ENCODE results near the gene CDC34.

Gene CDC34

DNA sequence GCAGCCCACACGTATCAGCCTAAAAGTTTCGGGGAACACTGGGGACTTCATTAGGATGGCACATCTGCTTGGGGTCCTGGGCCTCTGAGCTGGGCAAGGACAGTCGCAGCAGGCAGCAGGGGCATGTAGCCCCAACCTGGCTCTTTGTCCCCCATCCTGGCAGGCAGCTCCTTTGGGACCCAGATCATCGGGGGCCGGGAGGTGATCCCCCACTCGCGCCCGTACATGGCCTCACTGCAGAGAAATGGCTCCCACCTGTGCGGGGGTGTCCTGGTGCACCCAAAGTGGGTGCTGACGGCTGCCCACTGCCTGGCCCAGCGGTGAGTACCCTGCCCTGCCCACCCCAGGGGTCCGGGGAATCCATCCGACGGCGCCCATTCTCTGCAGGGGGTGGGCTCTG lies 15.6 kb downstream of the CDC34 start:
- DNase-seq = no peak

DNA sequence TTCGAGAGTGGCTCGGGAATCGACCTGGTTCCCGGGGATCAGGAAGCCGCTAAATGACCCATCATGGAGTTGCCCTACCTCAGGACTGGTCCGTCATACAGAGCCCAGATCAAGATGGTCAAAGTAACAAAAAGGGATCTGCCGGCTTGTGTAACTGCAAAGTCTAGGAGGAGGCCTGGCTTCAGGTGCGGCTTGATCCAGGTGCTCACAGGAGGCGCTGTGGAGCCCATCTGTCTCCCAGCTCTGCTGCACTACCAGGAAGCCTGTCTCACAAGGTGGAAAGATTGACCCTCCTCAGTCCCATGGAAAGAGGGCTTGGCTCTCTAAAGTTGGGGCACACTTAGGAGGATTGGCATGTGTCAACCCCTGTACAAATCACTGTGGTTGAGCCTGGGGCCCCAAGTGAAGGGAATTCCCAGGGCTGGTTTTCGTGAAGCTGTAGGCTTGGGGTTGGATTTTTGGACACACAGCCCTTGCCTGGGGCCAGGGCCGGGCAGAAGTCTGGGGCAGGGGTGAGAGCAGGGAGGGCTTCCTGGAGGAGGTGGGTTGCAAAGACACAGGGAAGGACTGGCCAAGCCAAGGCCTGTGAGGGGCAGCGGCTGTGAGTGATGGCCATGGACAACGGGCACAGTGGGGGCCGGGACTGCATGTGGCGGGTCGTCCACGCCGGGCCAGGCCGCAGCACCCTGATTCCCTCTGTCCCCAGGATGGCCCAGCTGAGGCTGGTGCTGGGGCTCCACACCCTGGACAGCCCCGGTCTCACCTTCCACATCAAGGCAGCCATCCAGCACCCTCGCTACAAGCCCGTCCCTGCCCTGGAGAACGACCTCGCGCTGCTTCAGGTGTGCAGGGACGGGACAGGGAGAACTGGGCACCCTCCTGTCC lies 16.5 kb downstream of the CDC34 start:
- no peak for DNase-seq

DNA sequence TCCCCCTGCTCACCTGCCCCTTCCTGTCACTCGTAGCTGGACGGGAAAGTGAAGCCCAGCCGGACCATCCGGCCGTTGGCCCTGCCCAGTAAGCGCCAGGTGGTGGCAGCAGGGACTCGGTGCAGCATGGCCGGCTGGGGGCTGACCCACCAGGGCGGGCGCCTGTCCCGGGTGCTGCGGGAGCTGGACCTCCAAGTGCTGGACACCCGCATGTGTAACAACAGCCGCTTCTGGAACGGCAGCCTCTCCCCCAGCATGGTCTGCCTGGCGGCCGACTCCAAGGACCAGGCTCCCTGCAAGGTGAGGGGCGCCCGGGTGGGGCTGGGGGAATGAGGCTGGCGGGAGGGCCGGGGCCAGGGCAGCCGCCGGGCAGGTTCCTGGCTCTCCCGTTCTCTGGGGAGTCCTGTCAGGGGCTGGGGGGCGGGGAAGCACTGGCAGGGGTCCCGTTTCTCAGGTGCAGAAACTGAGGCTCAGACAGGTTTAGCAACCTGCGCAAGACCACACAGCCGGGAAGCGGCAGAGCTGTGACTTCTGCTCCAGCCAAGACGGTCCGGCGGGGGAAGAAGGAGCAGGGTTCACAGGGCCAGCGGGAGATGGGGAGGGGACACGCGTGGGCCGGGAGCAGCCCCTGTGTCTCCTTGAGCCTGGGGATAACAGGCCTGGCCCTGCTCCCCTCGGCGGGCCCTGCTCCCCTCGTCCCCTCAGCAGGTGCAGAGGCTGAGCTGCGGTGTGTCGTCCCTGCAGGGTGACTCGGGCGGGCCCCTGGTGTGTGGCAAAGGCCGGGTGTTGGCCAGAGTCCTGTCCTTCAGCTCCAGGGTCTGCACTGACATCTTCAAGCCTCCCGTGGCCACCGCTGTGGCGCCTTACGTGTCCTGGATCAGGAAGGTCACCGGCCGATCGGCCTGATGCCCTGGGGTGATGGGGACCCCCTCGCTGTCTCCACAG lies 17.6 kb downstream of the CDC34 start:
- no peak for DNase-seq

DNA sequence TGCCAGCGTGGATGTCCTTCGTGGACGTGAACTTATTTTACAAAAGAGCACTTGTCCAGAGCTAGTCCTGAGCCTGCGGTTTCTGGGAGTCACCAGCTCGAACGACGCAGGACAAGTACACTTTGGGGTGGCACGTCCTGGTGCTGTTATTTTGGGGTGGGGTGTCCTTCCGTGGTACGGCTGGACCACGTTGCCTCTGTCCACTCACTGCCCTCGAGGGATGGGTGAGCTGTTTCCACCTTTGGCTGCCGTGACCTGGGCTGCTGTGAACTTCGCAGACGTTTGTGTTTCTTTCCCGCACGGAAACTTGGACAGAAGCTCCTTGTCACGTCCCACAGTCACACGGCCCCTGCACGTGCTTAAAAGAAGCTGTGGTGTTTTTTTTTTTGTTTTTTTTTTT lies 23.3 kb downstream of the CDC34 start:
- no peak for DNase-seq

DNA sequence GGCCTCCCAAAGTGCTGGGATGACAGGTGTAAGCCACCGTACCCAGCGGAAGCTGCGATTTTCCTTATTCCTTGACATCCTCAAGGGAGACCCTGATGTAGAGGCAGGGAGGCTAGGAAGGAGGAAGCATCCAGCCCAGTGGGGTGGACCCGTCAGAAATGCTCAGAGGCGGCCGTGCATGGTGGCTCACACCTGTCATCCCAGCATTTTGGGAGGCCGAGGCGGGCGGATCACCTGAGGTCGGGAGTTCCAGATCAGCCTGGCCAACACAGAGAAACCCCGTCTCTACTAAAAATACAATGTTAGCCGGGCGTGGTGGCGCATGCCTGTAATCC lies 23.9 kb downstream of the CDC34 start:
- no peak for DNase-seq

- DNase-seq = no peak
These were observed 25.2 kb downstream of the CDC34 start for GRCh38 chr19:556611-557382.

DNA sequence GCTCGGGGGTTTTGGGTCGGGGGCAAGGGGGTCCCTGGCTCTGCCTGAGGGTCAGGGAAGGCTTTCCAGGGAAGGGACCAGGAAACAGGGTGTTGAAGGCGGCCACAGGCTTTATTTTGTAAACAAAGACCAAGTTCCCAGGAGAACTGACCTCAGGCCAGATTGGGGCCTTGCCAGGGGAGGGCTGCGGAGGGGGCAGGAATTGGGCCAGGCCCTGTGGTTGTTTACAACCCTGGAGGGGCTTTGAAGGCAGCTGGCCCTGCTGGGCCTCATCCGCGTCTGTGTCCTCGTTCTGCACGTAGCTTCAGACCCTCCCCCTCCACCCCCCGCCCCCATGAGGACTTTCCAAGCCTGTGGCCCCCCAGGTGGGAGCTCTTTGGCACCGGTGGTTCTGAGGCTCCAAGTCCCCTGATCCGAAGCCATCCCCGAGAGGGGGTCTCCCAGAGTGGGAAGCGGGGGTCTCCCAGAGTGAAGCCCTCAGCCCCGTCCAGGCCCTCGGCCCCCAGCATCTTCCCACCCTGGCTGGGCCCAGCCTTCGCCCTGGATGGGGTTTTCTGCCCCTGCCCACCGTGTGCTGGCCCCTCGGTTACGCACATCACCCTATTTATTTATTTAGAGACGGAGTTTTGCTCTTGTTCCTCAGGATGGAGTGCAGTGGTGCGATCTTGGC lies 27.3 kb downstream of the CDC34 start:
- no peak for DNase-seq

GRCh38 chr19:560121-560520 lies 28.6 kb downstream of the CDC34 start:
- DNase-seq = no peak

- DNase-seq = no peak
These were observed 34.8 kb downstream of the CDC34 start for GRCh38 chr19:566403-566802.

- no peak for DNase-seq
These were observed 35.3 kb downstream of the CDC34 start for GRCh38 chr19:566844-567243.

- DNase-seq = no peak
These were observed 35.8 kb downstream of the CDC34 start for GRCh38 chr19:567296-567900.

- no peak for DNase-seq
These were observed 38.7 kb downstream of the CDC34 start for GRCh38 chr19:570251-570686.

DNA sequence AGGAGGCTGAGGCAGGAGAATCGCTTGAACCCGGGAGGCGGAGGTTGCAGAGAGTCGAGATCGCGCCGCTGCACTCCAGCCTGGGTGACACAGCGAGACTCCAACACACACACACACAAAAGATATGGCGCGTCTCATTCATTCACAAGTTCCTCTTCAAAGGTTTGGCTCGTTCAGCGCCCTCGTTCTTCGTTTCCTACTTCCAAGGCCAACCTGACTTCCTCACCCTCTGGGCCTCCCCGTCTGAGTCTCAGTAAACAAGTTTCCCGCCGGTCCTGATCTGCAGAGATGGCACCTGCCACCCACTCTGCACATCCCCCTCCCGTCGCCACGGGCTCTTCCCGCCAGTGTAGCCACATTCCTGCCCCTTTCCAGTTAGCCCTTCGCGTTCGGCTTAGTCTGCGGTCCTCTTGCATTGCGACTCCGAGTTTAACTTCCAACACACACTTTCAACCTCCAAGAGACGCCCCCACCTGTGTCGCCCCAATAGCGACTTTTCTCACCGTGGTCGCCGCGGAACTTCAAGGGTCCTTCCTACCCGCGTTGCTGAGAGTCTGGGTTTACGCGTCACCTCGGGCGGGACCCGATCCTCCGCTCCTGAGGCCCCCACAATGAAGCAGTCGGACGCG lies 39.5 kb downstream of the CDC34 start:
- DNase-seq = peak; percentile 86

GRCh38 chr19:571566-571974 lies 40.0 kb downstream of the CDC34 start:
- no peak for DNase-seq

- DNase-seq = peak; percentile 99
These were observed 40.7 kb downstream of the CDC34 start, which contains the start of gene BSG for GRCh38 chr19:572140-572742. Gene BSG, plus strand, starts transcription at chr19:572596. Its CDS starts 39 bp downstream, at chr19:572635.

GRCh38 chr19:572743-573518 lies 41.4 kb downstream of the CDC34 start:
- no peak for DNase-seq

GRCh38 chr19:573519-573825 lies 41.9 kb downstream of the CDC34 start:
- DNase-seq = no peak

DNA sequence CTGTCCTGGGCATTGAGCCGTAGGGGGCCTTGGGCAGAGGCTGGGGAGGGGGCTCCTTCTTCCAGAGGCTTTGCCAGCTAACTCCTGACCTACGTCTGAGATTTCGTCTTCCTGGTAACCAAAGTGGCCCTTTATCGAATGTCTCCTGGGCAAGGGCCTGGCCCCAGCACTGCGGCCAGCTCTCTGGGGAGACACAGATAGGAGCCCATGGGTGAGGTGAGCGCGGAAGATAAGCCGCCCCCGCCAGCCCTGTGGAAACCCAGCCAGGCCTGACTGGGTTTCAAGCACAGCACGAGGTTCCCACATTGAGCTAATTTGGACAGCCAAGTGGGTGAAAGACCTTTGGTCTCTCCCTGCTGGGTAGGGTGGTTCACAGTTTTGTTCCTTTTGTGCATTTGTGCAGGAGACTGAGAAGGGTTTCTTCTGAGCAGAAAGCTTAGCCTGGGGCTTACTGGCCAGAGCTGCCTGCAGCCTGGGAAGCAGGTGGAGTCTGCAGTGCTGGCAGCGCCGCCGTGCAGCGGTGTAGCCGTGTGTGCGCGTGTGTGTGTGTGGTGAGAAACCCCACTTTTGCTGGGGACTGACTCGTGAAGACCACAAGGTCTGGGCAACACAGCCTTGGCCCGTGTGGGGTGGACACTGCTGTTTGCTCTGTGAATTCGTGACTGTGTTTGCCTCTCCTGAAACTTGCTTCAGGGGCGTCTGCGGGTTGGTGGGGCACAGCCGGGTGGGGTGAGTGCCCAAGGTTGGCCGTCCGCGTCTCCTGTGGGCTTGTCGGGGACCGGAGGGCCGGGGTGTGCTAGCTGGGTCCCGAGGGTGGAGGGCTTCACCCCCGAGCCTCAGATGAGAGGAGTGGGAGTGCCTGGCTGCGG lies 43.3 kb downstream of the CDC34 start:
- no peak for DNase-seq
